HG02970 (cell line): ENCODE data around the gene MGST2.
"Not testable (repeated sequence)": the region's sequence is repeated elsewhere in the genome, so short reads cannot be mapped to it uniquely, and the experiment has no call there.

Experiments used
- ATAC-seq: cut with Tn5 transposase; IDR thresholded peaks from one replicate; pipeline ENCODE4 v1.9.1; 2021; ENCODE audit warnings: mild to moderate bottlenecking, moderate library complexity, moderate number of reproducible peaks; ENCODE audit not compliant: unreplicated experiment, low FRiP score

The MGST2 gene

GRCh38 chr4:139665690-139666529, at the start of gene MGST2:
TSS of gene MGST2 (plus strand) at chr4:139665819. CDS start at chr4:139666020, 201 bp downstream.
- no peak for ATAC-seq

- no peak for ATAC-seq
Observed at GRCh38 chr4:139617702-139618490, 47.7 kb upstream of the MGST2 start.

GRCh38 chr4:139619644-139620043, 46.0 kb upstream of the MGST2 start:
- ATAC-seq, result no peak

GRCh38 chr4:139622901-139623381, 42.7 kb upstream of the MGST2 start:
- ATAC-seq, result no peak

GRCh38 chr4:139624441-139625092, 41.1 kb upstream of the MGST2 start:
- no peak for ATAC-seq

- no peak for ATAC-seq
Observed at GRCh38 chr4:139625093-139625455, 40.5 kb upstream of the MGST2 start.

- no peak for ATAC-seq
Observed at GRCh38 chr4:139625482-139625881, 40.1 kb upstream of the MGST2 start.

- ATAC-seq, result no peak
Observed at GRCh38 chr4:139628184-139629012, 37.2 kb upstream of the MGST2 start.

- no peak for ATAC-seq
Observed at GRCh38 chr4:139629436-139630125, 36.0 kb upstream of the MGST2 start.

- no peak for ATAC-seq
Observed at GRCh38 chr4:139630126-139630495, 35.5 kb upstream of the MGST2 start.

GRCh38 chr4:139630991-139631390, 34.6 kb upstream of the MGST2 start:
- no peak for ATAC-seq

- ATAC-seq, result no peak
Observed at GRCh38 chr4:139631791-139632190, 33.8 kb upstream of the MGST2 start.

GRCh38 chr4:139632739-139633138, 32.9 kb upstream of the MGST2 start:
- ATAC-seq, result not testable (repeated sequence)

- ATAC-seq, result no peak
Observed at GRCh38 chr4:139633195-139633594, 32.4 kb upstream of the MGST2 start.

- ATAC-seq, result no peak
Observed at GRCh38 chr4:139633661-139634060, 32.0 kb upstream of the MGST2 start.

GRCh38 chr4:139635966-139636365, 29.7 kb upstream of the MGST2 start:
- ATAC-seq, result no peak

- ATAC-seq, result not testable (repeated sequence)
Observed at GRCh38 chr4:139638306-139638705, 27.3 kb upstream of the MGST2 start.

- ATAC-seq, result no peak
Observed at GRCh38 chr4:139639654-139640053, 26.0 kb upstream of the MGST2 start.

- ATAC-seq, result no peak
Observed at GRCh38 chr4:139641218-139641617, 24.4 kb upstream of the MGST2 start.

- ATAC-seq, result no peak
Observed at GRCh38 chr4:139642364-139642763, 23.3 kb upstream of the MGST2 start.
